Spleen (tissue), 11 donors: Measurements from ENCODE around the gene PTPRK. TPM values are rescaled to one million over a fixed set of nuclear protein-coding genes. Genes with fewer than 3 reads are reported as not detected.

Source experiments
- DNase-seq: peaks from one replicate; pipeline ENCODE4 v3.0.0-alpha.2; 2020
- H3K27ac ChIP-seq, 8 donors: fragments of 200-600 bp; sonication (generic) in 7 of 8; 1 replicate in 4 of 8; 2 replicates in 4 of 8; pipeline versions ENCODE4 v1.5.0 to v1.8.0; 2016 to 2021; ENCODE audit warnings: inconsistent platforms in 4 of 8, mild to moderate bottlenecking in 4 of 8, moderate library complexity in 1 of 8
- H3K27me3 ChIP-seq, 7 donors: fragments of 200-600 bp; sonication (generic) in 6 of 7; replicated peaks in 1 of 7; 1 replicate in 4 of 7; 2 replicates in 3 of 7; pipeline versions ENCODE4 v1.5.0 to v1.8.0; 2016 to 2021; ENCODE audit warnings: inconsistent platforms in 3 of 7, mild to moderate bottlenecking in 1 of 7
- H3K36me3 ChIP-seq, 6 donors: fragments of 200-600 bp; sonication (generic) in 5 of 6; 1 replicate in 4 of 6; 2 replicates in 2 of 6; pipeline versions ENCODE4 v1.5.0 to v1.8.0; 2016 to 2021; ENCODE audit warnings: inconsistent platforms in 2 of 6
- H3K4me1 ChIP-seq, 6 donors: fragments of 200-600 bp; sonication (generic) in 5 of 6; 1 replicate in 3 of 6; 2 replicates in 3 of 6; pipeline versions ENCODE4 v1.5.0 to v1.8.0; 2016 to 2021; ENCODE audit warnings: inconsistent platforms in 3 of 6
- H3K4me3 ChIP-seq, 8 donors: fragments of 200-600 bp; sonication (generic) in 7 of 8; 1 replicate in 4 of 8; 2 replicates in 4 of 8; pipeline versions ENCODE4 v1.5.0 to v1.8.0; 2016 to 2021; ENCODE audit warnings: inconsistent platforms in 4 of 8, mild to moderate bottlenecking in 4 of 8, moderate library complexity in 2 of 8
- H3K9me3 ChIP-seq, 8 donors: fragments of 200-600 bp; sonication (generic) in 7 of 8; 1 replicate in 4 of 8; 2 replicates in 4 of 8; pipeline versions ENCODE4 v1.5.0 to v1.8.0; 2016 to 2021; ENCODE audit warnings: inconsistent platforms in 4 of 8
- CTCF ChIP-seq, 11 experiments: fragments of 200-600 bp in 7 of 11; fragments of 450-650 bp in 4 of 11; sonication (generic) in 4 of 11; IDR thresholded peaks in 8 of 11; conservative IDR thresholded peaks in 3 of 11; 1 replicate in 7 of 11; 2 replicates in 4 of 11; pipeline versions ENCODE4 v1.4.0 to v1.8.0; 2016 to 2021; ENCODE audit warnings: antibody characterized with exemption in 11 of 11, inconsistent platforms in 4 of 11, mild to moderate bottlenecking in 1 of 11
- POLR2A ChIP-seq, 3 donors: fragments of 450-650 bp; IDR thresholded peaks; one replicate each; pipeline ENCODE4 v1.5.1; 2017; ENCODE audit warnings: antibody characterized with exemption in 3 of 3, mild to moderate bottlenecking in 1 of 3
- POLR2AphosphoS5 ChIP-seq, 3 donors: sonication (generic); formaldehyde crosslinking; IDR thresholded peaks; one replicate each; pipeline ENCODE4 v1.5.1; 2017; ENCODE audit warnings: antibody characterized with exemption in 3 of 3
- WGBS, 5 donors: extraction: QIAGEN DNeasy Blood & Tissue Kit in 3 of 5; methylation state at CpG; one replicate each; pipeline versions ENCODE4 v1.1.5 to v1.1.7; 2013 to 2018; 5-methylcytosine and 5-hydroxymethylcytosine counted together
- intact Hi-C: fragments of 100-400 bp; cut with DNase I; formaldehyde crosslinking; loops from one replicate; pipeline ENCODE4 v1.15.0; 2023; ENCODE audit warnings: low total_unique reads
- polyA plus RNA-seq, 3 donors: library from polyadenylated mRNA; stranded (reverse); fragments of 200-250 nt; gene quantifications; one replicate each; pipeline ENCODE4 v1.2.1, GENCODE V29; 2013
- total RNA-seq, 7 donors: library from RNA; depleted of rRNA in 3 of 7; stranded (reverse); fragments of >200 nt in 3 of 7; fragmentation: NEBNext Ultra II Directional in 4 of 7; extraction: Animal tissue kit (Norgen Biotek cat#: 25700) in 4 of 7; gene quantifications; one replicate each; pipeline versions ENCODE4 v1.1.0 to v1.2.1, GENCODE V29; 2016 to 2021
- donor health status: healthy with polysubstance abuse.
- donor health status: DM: no; HTN: no; CAD: no; lungs with moderate emphysema.
- donor health status: DM: no; HTN: no; CAD: no.
- donor health status: Bipolar disorder and iron deficiency.
- donor health status: healthy.
- donor health status: DM: no; HTN: no; CAD: no.
- donor health status: DM: yes; HTN: yes; CAD: no.

PTPRK gene
- total and polyA plus RNA-seq, 10 donors: 3.3 to 67.8 (median 34.0) TPM

GRCh38 chr6:127956956-127957355 lies 563.4 kb downstream of the PTPRK start:
- Histone ChIP-seq H3K4me1 (peaks cover 0 to 4% (median 0%) of the 10 kb centered on the region in 6 donors), H3K27me3 (no peaks in the 10 kb centered on the region), H3K27ac (no peak overlapping the region), H3K4me3 (no peak overlapping the region), H3K36me3 (no peaks in the 10 kb centered on the region), H3K9me3 (no peaks in the 10 kb centered on the region)
- TF ChIP-seq POLR2AphosphoS5 (IDR thresholded peaks at IDR 0.05) (no peak), CTCF (IDR thresholded peaks at IDR 0.05 in 8 of 11, conservative IDR thresholded peaks at IDR 0.05 in 3 of 11) (no peak), POLR2A (IDR thresholded peaks at IDR 0.05) (no peak)
- intact Hi-C loops: no loop called here
- 83 to 91% (median 87%) methylated on average over 2 of the region's 2 CpGs for WGBS, 5 donors
- DNase-seq: no peak

GRCh38 chr6:127956260-127956888 lies 564.0 kb downstream of the PTPRK start:
- Histone ChIP-seq H3K9me3 (no peaks in the 10 kb centered on the region), H3K27me3 (no peaks in the 10 kb centered on the region), H3K36me3 (no peaks in the 10 kb centered on the region), H3K4me3 (no peak overlapping the region), H3K4me1 (peaks cover 0 to 9% (median 0%) of the 10 kb centered on the region in 6 donors), H3K27ac (no peak overlapping the region)
- intact Hi-C loops: no loop called here
- WGBS, 5 donors: 77 to 90% (median 79%) methylated on average over 6 of the region's 6 CpGs
- DNase-seq: no peak
- TF ChIP-seq POLR2A (IDR thresholded peaks at IDR 0.05): no peak
- TF ChIP-seq CTCF (IDR thresholded peaks at IDR 0.05 in 8 of 11, conservative IDR thresholded peaks at IDR 0.05 in 3 of 11): no peak
- TF ChIP-seq POLR2AphosphoS5 (IDR thresholded peaks at IDR 0.05): no peak

- Histone ChIP-seq H3K4me1 (peaks cover 0 to 19% (median 5%) of the 10 kb centered on the region in 6 donors), H3K27me3 (no peaks in the 10 kb centered on the region), H3K9me3 (no peaks in the 10 kb centered on the region), H3K27ac (no peak overlapping the region), H3K4me3 (no peak overlapping the region), H3K36me3 (no peaks in the 10 kb centered on the region)
- no peak for TF ChIP-seq CTCF (IDR thresholded peaks at IDR 0.05 in 8 of 11, conservative IDR thresholded peaks at IDR 0.05 in 3 of 11)
- no peak for DNase-seq
- WGBS, 5 donors: 89 to 94% (median 93%) methylated on average over 4 of the region's 4 CpGs
- intact Hi-C loops: no loop called here
These were observed 566.3 kb downstream of the PTPRK start for GRCh38 chr6:127954082-127954481.

- TF ChIP-seq CTCF (IDR thresholded peaks at IDR 0.05 in 8 of 11, conservative IDR thresholded peaks at IDR 0.05 in 3 of 11) (no peak), POLR2AphosphoS5 (IDR thresholded peaks at IDR 0.05) (no peak), POLR2A (IDR thresholded peaks at IDR 0.05) (no peak)
- WGBS, 5 donors: 78 to 85% (median 83%) methylated on average over 4 of the region's 4 CpGs
- no peak overlapping the region for H3K4me3 ChIP-seq
- intact Hi-C loops: no loop called here
- H3K9me3 ChIP-seq: no peaks in the 10 kb centered on the region
- peaks cover 0 to 19% (median 5%) of the 10 kb centered on the region in 6 donors for H3K4me1 ChIP-seq
- peak overlapping the region in 4 of 8 donors; percentile 12 to 69 (median 64) for H3K27ac ChIP-seq
- no peaks in the 10 kb centered on the region for H3K27me3 ChIP-seq
- DNase-seq: no peak
- no peaks in the 10 kb centered on the region for H3K36me3 ChIP-seq
These were observed 567.6 kb downstream of the PTPRK start for GRCh38 chr6:127952831-127953230.
